ENCODE results near the gene LTBP1. TPM values are rescaled to one million over a fixed set of nuclear protein-coding genes. Genes with fewer than 3 reads are reported as not detected.

Gene LTBP1
- polyA plus RNA-seq, 1 donor (not counting 4 experiments of a cell fraction or from before 2014, with no cell fraction given), result 9.2 TPM

- H3K4me3 ChIP-seq (ENCODE audit: control insufficient read depth in 2 of 3, extremely low read depth in 1 of 3, insufficient read depth in 2 of 3, low read depth in 1 of 3, low read length in 3 of 3), result no peak overlapping the region
- FAIRE-seq (no peak), DNase-seq (ENCODE audit: low read depth, low spot score) (no peak)
- dilution Hi-C loops (cut with MboI; ENCODE audit: extremely low pct_ligation_motif_present, low sequenced_read_pairs), result no loop called here
- no peak overlapping the region for H3K9ac ChIP-seq (ENCODE audit: control insufficient read depth, extremely low read depth, insufficient read depth, low read length)
- no peak overlapping the region for H2AFZ ChIP-seq (ENCODE audit: control insufficient read depth, low read length)
- no peak overlapping the region for H3K4me2 ChIP-seq (ENCODE audit: control insufficient read depth, extremely low read depth, insufficient read depth, low read depth, low read length)
- H3K4me1 ChIP-seq (ENCODE audit: control insufficient read depth, extremely low read depth, insufficient read depth, low read length), result peaks cover 13% of the 10 kb centered on the region
- no peak overlapping the region for H3K27ac ChIP-seq (ENCODE audit: control insufficient read depth, insufficient read depth, low read length)
- H3K9me1 ChIP-seq (ENCODE audit: control insufficient read depth, extremely low read depth, insufficient read depth, low read length), result no peaks in the 10 kb centered on the region
- no peaks in the 10 kb centered on the region for H3K9me3 ChIP-seq (ENCODE audit: control insufficient read depth, low read depth, low read length)
- H4K20me1 ChIP-seq (ENCODE audit: control insufficient read depth, extremely low read depth, insufficient read depth, low read length), result no peaks in the 10 kb centered on the region
- TF ChIP-seq EZH2 (IDR thresholded peaks at IDR 0.05; ENCODE audit: low read length), result no peak
- no peak for TF ChIP-seq CTCF (optimal IDR thresholded peaks at IDR 0.05 in 1 of 3, IDR thresholded peaks at IDR 0.05 in 1 of 3, conservative IDR thresholded peaks at IDR 0.05 in 1 of 3; ENCODE audit: extremely low read depth in 1 of 3, insufficient read depth in 2 of 3, low read length in 3 of 3)
- H3K36me3 ChIP-seq (ENCODE audit: control insufficient read depth in 2 of 2, extremely low read depth in 1 of 2, insufficient read depth in 2 of 2, low read length in 2 of 2), result no peaks in the 10 kb centered on the region
- H3K79me2 ChIP-seq (ENCODE audit: control insufficient read depth, insufficient read depth, low read length), result no peaks in the 10 kb centered on the region
- no peaks in the 10 kb centered on the region for H3K27me3 ChIP-seq (ENCODE audit: control insufficient read depth, extremely low read depth, insufficient read depth, low read length)
Measured at GRCh38 chr2:33011373-33011772, 64.6 kb downstream of the LTBP1 start.

GRCh38 chr2:33011941-33012340, 65.2 kb downstream of the LTBP1 start:
- Histone ChIP-seq H3K27me3 (ENCODE audit: control insufficient read depth, extremely low read depth, insufficient read depth, low read length) (no peaks in the 10 kb centered on the region), H2AFZ (ENCODE audit: control insufficient read depth, low read length) (no peak overlapping the region), H3K9me1 (ENCODE audit: control insufficient read depth, extremely low read depth, insufficient read depth, low read length) (no peaks in the 10 kb centered on the region), H3K27ac (ENCODE audit: control insufficient read depth, insufficient read depth, low read length) (no peak overlapping the region), H3K4me3 (ENCODE audit: control insufficient read depth in 2 of 3, extremely low read depth in 1 of 3, insufficient read depth in 2 of 3, low read depth in 1 of 3, low read length in 3 of 3) (no peak overlapping the region), H3K9ac (ENCODE audit: control insufficient read depth, extremely low read depth, insufficient read depth, low read length) (no peak overlapping the region), H3K36me3 (ENCODE audit: control insufficient read depth in 2 of 2, extremely low read depth in 1 of 2, insufficient read depth in 2 of 2, low read length in 2 of 2) (no peaks in the 10 kb centered on the region), H3K4me1 (ENCODE audit: control insufficient read depth, extremely low read depth, insufficient read depth, low read length) (peaks cover 13% of the 10 kb centered on the region), H3K79me2 (ENCODE audit: control insufficient read depth, insufficient read depth, low read length) (no peaks in the 10 kb centered on the region), H4K20me1 (ENCODE audit: control insufficient read depth, extremely low read depth, insufficient read depth, low read length) (no peaks in the 10 kb centered on the region), H3K4me2 (ENCODE audit: control insufficient read depth, extremely low read depth, insufficient read depth, low read depth, low read length) (no peak overlapping the region), H3K9me3 (ENCODE audit: control insufficient read depth, low read depth, low read length) (no peaks in the 10 kb centered on the region)
- no peak for TF ChIP-seq CTCF (optimal IDR thresholded peaks at IDR 0.05 in 1 of 3, IDR thresholded peaks at IDR 0.05 in 1 of 3, conservative IDR thresholded peaks at IDR 0.05 in 1 of 3; ENCODE audit: extremely low read depth in 1 of 3, insufficient read depth in 2 of 3, low read length in 3 of 3)
- no peak for TF ChIP-seq EZH2 (IDR thresholded peaks at IDR 0.05; ENCODE audit: low read length)
- FAIRE-seq (no peak), DNase-seq (ENCODE audit: low read depth, low spot score) (no peak)
- dilution Hi-C loops (cut with MboI; ENCODE audit: extremely low pct_ligation_motif_present, low sequenced_read_pairs), result no loop called here

Data from keratinocyte (primary cell).